Measurements from ENCODE around the gene TLE4.

- TF ChIP-seq POLR2A (IDR thresholded peaks at IDR 0.05) (no peak), CTCF (IDR thresholded peaks at IDR 0.05) (no peak), EP300 (IDR thresholded peaks at IDR 0.05) (no peak)
Observed at GRCh38 chr9:79564105-79564504, 7.7 kb upstream of the TLE4 start.
